Stimulated activated CD4-positive, alpha-beta T cell treated with anti-CD3 and anti-CD28 coated beads, Interleukin-4, amount 100 ng/mL, for 48 hours (primary cell): ENCODE results near the gene NAA50.

ENCODE experiments used
- DNase-seq, 2 donors: peaks; one replicate each; pipeline ENCODE4 v3.0.0-alpha.2; 2020; ENCODE audit warnings: low read depth in 2 of 2

Gene NAA50

GRCh38 chr3:113741620-113742019 is 4.4 kb downstream of the NAA50 start:
- DNase-seq: no peak

- no peak for DNase-seq
These were observed 5.0 kb downstream of the NAA50 start for GRCh38 chr3:113741086-113741485.

GRCh38 chr3:113736548-113737089 is 9.4 kb downstream of the NAA50 start:
- DNase-seq: no peak

- DNase-seq: no peak
These were observed 14.4 kb downstream of the NAA50 start for GRCh38 chr3:113731694-113732093.

- no peak for DNase-seq
These were observed 15.5 kb downstream of the NAA50 start for GRCh38 chr3:113730550-113730949.

- no peak for DNase-seq
These were observed 17.4 kb downstream of the NAA50 start for GRCh38 chr3:113728661-113729060.

- DNase-seq: no peak
These were observed 24.4 kb downstream of the NAA50 start for GRCh38 chr3:113721636-113722035.

GRCh38 chr3:113719758-113720157 is 26.3 kb downstream of the NAA50 start:
- no peak for DNase-seq

GRCh38 chr3:113719294-113719693 is 26.8 kb downstream of the NAA50 start:
- DNase-seq: no peak

- no peak for DNase-seq
These were observed 28.2 kb downstream of the NAA50 start for GRCh38 chr3:113717818-113718217.

- no peak for DNase-seq
These were observed 28.7 kb downstream of the NAA50 start for GRCh38 chr3:113717308-113717707.

- DNase-seq: no peak
These were observed 31.3 kb downstream of the NAA50 start for GRCh38 chr3:113714702-113715101.

GRCh38 chr3:113712129-113712528 is 33.9 kb downstream of the NAA50 start:
- no peak for DNase-seq

GRCh38 chr3:113707835-113708234 is 38.2 kb downstream of the NAA50 start:
- DNase-seq: no peak

GRCh38 chr3:113698956-113699355 is 47.1 kb downstream of the NAA50 start:
- DNase-seq: no peak

- DNase-seq: no peak
These were observed 47.8 kb downstream of the NAA50 start for GRCh38 chr3:113698213-113698742.

GRCh38 chr3:113697500-113698090 is 48.5 kb downstream of the NAA50 start:
- DNase-seq: no peak

GRCh38 chr3:113696658-113697499 is 49.2 kb downstream of the NAA50 start:
- DNase-seq: peak; percentile 95 to 98

- DNase-seq: peak; percentile 64 to 70
These were observed 50.0 kb downstream of the NAA50 start, which contains the start of gene USF3 for GRCh38 chr3:113695786-113696645. Gene USF3, minus strand, starts transcription at chr3:113696642. Its CDS starts 21,764 bp downstream, at chr3:113674878.

GRCh38 chr3:113695431-113695785 is 50.6 kb downstream of the NAA50 start:
- no peak for DNase-seq

- DNase-seq: no peak
These were observed 55.6 kb downstream of the NAA50 start for GRCh38 chr3:113690482-113690881.
